Stromal cell of bone marrow (primary cell): ENCODE measurements around the gene TLK2.
A peak's percentile ranks its signal among the peaks of the same experiment; 100 is the strongest.
"Not testable (repeated sequence)": the region's sequence is repeated elsewhere in the genome, so short reads cannot be mapped to it uniquely, and the experiment has no call there.

Experiments used
- DNase-seq: peaks from one replicate; pipeline ENCODE4 v3.0.0-alpha.2; 2012; ENCODE audit warnings: low read depth

TLK2 gene

DNA sequence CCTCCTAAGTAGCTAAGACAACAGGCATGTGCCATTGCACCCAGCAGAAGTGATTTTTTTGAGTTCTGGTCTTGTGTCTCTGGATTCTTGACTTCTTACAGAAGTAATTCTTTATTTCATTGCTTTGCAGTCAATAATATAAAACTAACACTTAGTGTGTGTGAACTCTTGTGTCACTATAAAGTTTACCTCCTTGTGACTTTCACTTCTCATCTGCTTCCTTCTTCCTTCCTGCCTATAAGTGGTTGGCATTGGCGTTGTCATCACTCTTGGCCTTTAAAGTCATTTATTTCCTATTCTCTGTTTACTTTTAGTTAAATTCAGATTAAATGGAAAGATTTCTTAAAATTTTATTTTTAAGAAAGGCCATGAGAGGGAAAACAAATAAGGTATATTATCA is 12.4 kb downstream of the TLK2 start:
- not testable (repeated sequence) for DNase-seq

GRCh38 chr17:62493049-62493655 is 14.5 kb downstream of the TLK2 start:
- not testable (repeated sequence) for DNase-seq

- DNase-seq: not testable (repeated sequence)
Observed at GRCh38 chr17:62494073-62494472, 15.4 kb downstream of the TLK2 start.

DNA sequence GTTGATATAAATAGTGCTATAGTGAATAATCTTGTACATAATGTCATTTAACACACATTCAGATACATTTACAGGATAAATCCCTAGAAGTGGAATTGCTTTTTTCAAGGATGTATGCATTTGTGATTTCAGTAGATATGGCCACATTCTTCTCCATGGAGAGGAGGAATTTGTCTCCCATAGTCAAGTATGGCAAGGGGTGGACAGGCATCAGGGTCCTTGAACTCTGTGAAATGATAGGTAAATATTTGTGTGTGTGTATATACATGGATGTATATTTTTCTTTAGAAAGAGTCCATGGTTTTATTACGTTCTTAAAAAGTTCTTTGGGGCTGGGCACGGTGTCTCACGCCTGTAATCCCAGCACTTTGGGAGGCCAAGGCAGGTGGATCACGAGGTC is 17.7 kb downstream of the TLK2 start:
- DNase-seq: not testable (repeated sequence)

DNA sequence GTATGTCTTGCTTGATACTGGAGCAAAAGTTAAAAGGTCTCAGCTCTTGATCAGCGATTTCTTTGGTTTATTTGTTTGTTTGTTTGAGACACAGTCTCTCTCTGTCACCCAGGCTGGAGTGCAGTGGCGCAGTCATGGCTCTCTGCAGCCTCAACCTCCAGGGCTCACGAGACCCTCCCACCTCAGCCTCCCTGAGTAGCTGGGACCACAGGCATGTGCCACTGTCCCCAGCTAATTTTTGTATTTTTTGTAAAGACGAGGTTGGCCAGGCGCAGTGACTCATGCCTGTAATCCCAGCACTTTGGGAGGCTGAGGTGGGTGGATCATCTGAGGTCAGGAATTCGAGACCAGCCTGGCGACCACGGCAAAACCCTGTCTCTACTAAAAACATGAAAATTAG is 20.2 kb downstream of the TLK2 start:
- DNase-seq: not testable (repeated sequence)

- not testable (repeated sequence) for DNase-seq
Observed at GRCh38 chr17:62500463-62500862, 21.8 kb downstream of the TLK2 start.

DNA sequence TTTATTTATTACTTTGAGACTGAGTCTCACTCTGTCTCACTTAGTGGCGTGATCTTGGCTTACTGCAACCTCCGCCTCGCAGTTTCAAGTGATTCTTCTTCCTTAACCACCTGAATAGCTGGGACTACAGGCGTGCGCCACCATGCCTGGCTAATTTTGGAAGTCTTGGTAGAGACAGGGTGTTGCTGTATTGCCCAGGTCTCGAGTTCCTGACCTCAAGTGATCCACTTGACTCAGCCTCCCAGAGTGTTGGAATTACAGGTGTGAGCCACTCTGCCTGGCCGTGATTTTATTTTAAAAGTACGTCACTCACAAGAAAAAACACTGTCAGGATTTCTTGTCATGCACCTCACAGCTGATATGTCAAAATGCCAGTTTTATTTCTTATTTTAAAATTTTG is 26.2 kb downstream of the TLK2 start:
- DNase-seq: not testable (repeated sequence)

DNA sequence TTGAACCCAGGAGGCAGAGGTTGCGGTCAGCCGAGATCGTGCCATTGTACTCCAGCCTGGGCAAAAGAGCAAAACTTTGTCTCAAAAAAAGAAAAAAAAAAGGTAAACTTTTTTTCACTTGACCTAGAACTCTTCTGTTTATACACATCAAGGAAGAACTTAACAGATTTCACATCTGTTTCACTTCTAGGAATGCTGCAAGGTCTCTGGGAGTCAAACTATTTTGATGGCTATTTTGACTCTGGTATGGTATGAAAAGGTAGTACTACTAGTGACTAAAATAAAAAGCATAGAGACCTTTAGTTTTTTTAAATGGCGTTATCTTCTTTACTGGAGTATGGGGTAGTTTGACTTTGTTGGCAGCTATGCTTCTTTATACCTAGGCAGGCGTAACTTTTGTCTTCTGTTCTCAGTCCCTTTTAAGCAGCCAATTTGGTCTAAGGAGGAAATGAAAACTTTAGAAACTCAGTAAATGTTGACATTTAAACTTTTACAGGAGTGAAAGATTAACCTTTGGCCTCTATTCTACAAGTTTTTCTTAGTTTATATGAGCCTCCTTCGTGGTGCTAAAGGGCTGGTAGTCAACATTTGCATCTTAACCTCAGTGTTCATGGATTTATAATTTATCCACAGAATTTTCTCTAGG is 28.7 kb downstream of the TLK2 start:
- not testable (repeated sequence) for DNase-seq

DNA sequence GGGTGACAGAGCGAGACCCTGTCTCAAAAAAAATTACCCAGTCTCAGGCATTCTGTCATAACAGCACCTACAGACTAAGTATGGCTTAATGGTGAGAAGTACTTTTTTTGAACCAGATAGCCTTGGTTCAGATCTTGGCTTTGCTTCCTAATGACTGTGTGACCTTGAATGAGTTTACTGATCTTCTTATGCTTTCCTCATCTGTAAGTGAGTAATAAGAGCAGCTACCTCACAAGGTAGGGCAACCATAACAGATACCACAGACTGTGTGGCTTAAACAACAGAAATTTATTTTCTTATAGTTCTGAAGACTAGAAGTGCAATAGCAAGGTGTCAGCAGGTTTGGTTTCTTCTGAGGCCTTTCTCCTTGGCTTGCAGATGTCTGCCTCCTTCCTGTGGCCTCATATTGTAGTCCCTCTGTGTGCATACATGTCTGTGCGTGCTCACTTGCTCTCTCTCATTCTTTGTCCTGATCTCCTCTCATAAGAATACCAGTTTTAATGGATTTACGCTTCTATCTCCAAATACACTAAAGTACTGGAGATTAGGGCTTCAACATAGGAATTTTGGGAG is 31.7 kb downstream of the TLK2 start:
- DNase-seq: not testable (repeated sequence)

DNA sequence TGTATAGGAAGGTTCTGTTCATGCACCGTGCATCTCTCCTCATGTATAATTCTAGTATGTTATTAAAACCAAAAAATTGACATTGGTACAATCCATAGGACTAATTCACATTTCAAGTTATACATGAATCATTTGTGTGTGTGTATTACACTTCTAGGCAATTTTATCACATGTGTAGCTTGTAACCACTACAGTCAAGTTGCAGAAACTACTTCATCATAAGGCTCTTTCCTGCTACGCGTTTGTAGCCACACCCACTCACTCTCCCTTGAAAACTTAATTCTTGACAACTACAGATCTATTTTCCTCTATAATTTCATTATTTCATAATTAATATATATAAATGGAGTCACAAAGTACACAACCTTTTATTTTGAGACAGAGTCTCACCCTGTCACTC is 32.4 kb downstream of the TLK2 start:
- DNase-seq: not testable (repeated sequence)

- not testable (repeated sequence) for DNase-seq
Observed at GRCh38 chr17:62516376-62516775, 37.8 kb downstream of the TLK2 start.

GRCh38 chr17:62521295-62521694 is 42.7 kb downstream of the TLK2 start:
- not testable (repeated sequence) for DNase-seq

DNA sequence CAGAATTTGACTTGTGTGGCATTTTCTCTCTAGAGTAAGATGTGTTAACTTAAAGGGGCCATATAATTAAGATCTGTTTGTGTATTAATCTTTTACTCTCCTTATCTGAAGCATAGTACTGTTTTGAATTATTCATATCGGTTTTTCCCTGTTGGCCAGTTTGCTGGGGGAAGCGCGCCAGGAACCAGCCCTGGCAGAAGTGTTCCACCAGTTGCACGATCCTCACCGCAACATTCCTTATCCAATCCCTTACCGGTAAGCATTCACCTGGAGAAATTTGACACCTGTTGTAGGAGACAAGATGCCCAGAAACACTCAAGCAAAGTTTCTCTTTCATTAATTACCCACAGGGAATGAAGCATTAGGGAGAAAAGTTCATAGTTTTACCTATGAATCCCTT is 45.5 kb downstream of the TLK2 start:
- DNase-seq: not testable (repeated sequence)

GRCh38 chr17:62525317-62525716 is 46.7 kb downstream of the TLK2 start:
- DNase-seq: peak; percentile 6

GRCh38 chr17:62530936-62531335 is 52.3 kb downstream of the TLK2 start:
- not testable (repeated sequence) for DNase-seq

DNA sequence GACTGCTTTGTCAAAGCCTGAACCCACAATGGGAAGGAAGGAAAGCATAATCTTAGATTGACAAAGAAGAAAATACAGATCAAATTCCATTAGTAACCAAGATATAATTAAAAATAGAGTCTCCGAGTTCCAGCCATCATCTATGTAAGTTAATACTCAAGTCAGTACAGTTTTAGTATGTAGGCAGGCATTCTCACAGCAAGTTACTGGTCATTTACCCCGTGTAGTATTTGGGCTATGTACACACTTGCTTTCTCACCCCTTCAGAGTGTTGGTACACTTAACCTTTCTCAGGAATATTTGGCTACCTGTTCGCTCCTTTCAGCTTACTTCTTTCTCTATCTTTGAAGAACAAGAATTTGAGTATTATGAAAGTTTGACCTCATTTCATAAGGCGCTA is 57.9 kb downstream of the TLK2 start:
- not testable (repeated sequence) for DNase-seq

DNA sequence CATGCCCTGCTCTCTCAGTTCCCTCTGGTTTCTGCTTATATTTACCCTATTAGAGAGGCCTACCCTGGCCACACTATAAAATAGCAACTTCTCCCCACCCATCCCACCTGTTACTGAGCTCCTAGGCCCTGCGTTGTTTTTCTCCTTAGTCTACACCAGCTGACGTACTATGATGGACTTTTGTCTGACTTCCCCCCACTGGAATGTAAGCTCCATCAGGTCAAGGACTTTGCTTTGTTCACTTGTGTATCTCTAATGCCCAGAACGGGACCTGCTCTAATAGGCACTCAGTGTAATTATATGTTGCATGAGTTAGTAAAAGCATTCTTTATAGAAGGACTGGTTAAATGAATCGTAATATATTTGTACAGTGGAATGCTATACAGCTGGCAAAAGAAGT is 62.4 kb downstream of the TLK2 start:
- DNase-seq: not testable (repeated sequence)

DNA sequence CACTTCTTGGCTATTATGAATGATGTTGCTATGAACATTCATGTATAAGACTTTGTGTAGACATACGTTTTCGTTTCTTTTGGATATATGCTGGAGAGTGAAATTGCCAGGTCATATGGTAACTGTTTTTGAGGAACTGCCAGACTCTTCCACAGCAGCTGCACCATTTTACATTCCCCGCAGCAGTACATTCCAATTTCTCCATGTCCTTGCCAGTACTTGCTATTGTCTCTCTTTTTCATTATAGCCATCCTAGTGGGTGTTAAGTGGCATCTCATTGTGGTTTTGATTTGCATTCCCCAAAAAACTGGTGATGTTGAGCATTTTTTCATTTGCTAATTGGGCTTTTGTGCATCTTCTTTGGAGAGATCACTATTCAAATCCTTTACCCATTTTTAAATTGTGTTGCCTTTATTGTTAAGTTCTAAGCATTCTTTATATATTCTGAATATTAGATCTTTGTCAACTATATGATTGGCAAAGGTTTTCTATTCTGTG is 64.7 kb downstream of the TLK2 start:
- DNase-seq: not testable (repeated sequence)

GRCh38 chr17:62546066-62546465 is 67.4 kb downstream of the TLK2 start:
- DNase-seq: not testable (repeated sequence)

DNA sequence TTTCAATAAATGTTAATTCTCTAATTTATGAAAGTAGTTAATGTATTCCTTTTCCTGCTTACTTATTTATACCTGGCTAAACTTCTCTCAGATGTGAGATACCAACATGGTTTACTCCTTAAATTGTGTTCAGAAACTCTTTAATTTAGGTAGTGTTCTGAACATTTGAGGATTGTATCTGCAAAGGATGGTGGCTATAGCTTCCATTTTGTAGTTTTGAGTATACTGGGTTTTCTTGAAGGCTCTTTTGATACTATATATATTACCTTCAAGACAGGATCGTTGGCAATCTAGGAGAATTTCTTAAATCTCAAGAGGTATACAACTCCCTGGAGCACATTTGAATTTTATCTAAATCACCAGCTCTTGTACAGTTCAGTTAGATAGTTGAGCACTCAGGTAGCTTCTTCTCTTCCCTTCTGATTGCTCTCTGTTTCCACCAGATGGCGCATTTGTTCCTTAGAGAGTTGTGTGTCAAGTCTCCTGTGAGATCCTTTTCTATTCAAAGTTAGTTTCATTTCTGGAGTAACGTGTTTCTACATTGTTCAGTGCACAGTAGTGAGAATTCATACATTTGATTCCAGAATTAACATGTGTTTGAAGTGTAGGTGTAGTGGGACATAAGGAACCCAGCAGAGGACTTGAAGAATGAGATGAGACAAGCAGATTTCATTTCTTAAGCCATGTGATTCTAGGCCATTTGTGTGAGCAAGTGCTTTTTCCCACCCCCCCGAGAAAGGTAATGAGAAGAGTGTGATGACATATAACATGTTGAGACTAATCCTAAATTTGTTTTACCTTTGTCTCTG is 74.4 kb downstream of the TLK2 start:
- peak; percentile 14 for DNase-seq

GRCh38 chr17:62557532-62557931 is 78.9 kb downstream of the TLK2 start:
- DNase-seq: not testable (repeated sequence)

DNA sequence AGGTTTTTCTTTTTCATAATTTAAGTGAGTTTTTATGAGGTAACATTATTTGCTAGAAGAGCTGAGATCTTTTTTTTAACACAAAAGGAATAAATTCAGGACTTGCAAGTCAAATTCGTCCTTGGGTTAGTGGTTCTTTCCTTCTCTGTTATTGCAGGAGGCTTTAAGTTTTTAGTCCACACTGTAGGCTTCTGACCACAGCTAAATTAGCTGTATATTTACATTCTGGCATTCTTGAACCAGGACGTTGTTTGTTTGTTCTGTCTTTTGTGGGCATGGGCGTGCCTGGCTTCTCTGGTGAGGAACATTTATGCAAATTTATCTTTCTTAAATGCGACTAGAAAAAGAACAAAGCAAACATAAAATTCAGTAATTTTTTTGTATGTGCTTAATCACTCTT is 80.3 kb downstream of the TLK2 start:
- not testable (repeated sequence) for DNase-seq
